ENCODE measurements around the gene SAMD4A.

GRCh38 chr14:54654605-54655004 is 87.7 kb downstream of the SAMD4A start:
- TF ChIP-seq EP300 (IDR thresholded peaks at IDR 0.05): no peak
- no peak for TF ChIP-seq CTCF (IDR thresholded peaks at IDR 0.05)
- no peak for TF ChIP-seq CEBPB (IDR thresholded peaks at IDR 0.05)
- no peak for TF ChIP-seq PHF8 (IDR thresholded peaks at IDR 0.05; ENCODE audit: borderline replicate concordance, low read depth)
- no peak for TF ChIP-seq CHD2 (IDR thresholded peaks at IDR 0.05; ENCODE audit: low read length, partially characterized antibody)
- TF ChIP-seq POLR2A (IDR thresholded peaks at IDR 0.05; ENCODE audit: low read length): no peak

Data from A549 (cell line).